ENCODE data around the gene BCORL1.

The BCORL1 gene

DNA sequence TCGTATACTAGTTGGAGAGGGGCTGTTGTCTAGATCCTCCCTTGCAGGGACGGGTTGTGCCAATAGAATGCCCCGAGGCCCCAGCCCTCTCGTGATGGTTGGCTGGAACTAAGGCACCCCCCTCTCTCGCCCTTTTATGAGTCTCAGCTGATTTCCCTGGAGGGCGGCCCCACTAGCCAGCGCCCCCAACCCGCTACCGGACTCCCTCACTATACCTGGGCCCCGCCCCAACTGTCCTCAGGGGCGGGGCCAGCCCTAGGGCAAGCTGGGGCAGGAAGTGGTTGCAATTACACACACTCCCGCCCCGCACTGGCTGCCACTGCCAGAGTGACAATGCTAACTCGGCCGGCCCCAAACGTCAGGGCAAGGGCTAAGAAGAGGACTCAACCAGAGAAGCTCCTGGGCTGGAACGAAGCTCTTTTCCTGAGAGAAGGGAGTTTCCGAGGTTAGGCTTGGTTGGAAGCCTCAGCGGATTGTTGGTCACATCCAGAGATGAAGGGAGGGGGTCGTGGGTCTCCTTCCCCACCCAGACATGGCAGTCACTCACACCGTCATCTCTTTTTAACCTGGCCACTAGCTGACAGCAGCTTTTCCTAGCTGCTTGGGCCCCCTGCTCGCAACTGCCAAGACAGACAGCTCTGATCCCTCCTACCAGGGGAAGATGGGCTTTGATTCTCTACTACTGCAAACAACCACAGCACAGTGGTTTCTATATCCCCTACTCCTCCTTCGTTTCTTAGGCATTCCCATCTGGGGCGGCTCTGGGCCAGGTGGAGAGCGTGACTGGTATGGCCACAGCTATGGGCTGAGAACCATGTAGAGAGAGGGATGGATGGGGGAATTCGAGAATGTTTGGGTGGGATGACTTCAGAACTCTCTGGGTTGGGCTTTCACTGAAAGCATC, 21.0 kb upstream of the BCORL1 start:
- DNase-seq (ENCODE audit: low read depth, low spot score), result peak; percentile 33

DNA sequence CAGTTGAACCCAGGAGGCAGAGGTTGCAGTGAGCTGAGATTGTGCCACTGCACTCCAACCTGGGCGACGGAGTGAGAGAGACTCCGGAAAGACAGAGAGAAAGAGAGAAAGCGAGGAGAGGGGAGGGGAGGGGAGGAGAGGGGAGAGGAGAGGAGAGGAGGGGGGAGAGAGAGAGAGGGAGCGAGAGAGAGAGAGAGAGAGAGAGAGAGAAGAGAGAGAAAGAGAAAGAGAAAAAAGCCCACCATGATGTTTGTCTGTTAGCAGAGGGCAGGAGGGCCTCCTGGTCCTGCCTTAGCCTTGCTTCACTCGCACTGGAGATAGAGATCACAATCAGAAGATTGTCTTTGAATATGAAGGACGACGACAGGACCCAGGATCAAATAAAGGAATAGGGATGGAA, 18.7 kb upstream of the BCORL1 start:
- no peak for DNase-seq (ENCODE audit: low read depth, low spot score)

DNA sequence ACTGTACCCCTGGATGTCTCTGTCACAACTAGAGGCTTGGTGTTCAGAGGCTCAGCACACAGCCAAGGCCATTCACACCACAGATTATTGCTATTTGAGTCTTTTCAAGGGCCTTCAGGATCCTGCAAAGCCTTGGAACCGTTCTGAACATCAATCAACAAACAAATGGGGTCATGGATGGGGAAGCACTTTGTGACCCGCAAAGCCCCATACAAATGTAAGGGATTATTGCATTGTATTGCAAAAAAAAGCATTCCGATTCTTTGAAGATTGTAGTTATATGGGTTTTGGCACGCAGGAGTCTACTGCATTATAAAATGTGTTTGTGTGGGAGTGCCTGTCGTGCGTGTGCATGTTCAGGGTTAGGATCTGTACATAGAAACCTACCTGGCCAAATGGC, 17.3 kb upstream of the BCORL1 start:
- no peak for DNase-seq (ENCODE audit: low read depth, low spot score)

DNA sequence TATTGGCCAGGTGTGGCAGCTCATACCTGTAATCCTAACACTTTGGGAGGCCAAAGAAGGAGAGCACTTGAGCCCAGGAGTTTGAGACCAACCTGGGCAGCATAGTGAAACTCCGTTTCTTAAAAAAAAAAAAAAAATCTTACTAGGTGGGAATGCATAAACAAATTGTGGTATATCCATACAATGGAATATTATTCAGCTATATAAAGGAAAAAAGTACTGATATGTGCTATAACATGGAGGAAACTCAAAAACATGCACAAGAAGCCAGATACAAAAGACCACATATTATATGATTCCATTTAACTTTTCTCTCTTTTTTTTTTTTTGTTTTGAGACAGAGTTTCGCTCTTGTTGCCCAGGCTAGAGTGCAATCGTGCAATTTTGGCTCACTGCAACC, 13.5 kb upstream of the BCORL1 start:
- DNase-seq (ENCODE audit: low read depth, low spot score), result no peak

- no peak for DNase-seq (ENCODE audit: low read depth, low spot score)
These were observed 6.0 kb upstream of the BCORL1 start for GRCh38 chrX:129976441-129976840.

DNA sequence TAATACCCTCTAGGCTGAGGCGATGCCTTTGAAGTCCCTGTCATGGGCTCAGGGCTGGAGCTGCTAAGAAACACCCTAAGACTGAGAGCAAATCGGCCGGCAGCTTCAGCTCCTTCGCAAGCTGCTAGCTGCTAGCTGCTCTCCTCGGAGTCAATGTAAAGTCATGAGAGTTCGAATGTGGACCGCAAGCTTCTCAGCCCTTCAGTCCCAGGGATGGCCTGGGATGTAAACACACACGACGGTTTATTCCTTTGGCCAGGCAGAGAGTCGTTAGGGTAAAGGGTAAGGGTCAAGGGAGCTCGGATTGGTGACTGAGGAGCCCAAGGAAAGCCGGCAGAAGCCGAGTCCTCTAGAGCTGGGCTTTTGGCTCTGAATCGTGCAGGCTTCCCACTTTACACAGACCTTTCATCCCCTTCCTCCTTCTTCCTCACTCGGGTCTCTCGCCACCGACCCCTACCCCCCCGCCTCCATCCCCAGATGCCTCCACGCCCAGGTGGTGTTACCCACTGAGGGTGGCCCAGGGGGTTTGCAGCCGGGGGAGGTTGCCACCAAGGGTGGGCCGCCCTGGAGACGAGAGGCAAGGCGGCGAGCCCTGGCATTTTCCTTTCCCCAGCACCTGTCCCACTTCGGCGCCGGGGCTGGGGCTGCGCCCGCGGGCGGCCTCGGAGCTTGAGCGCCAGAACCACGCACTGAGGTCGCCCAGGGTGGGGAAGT, 3.1 kb upstream of the BCORL1 start:
- no peak for DNase-seq (ENCODE audit: low read depth, low spot score)

GRCh38 chrX:129980001-129980401, 2.4 kb upstream of the BCORL1 start:
- no peak for DNase-seq (ENCODE audit: low read depth, low spot score)

- peak; percentile 38 for DNase-seq (ENCODE audit: low read depth, low spot score)
These were observed 1.8 kb upstream of the BCORL1 start for GRCh38 chrX:129980540-129981199.

DNA sequence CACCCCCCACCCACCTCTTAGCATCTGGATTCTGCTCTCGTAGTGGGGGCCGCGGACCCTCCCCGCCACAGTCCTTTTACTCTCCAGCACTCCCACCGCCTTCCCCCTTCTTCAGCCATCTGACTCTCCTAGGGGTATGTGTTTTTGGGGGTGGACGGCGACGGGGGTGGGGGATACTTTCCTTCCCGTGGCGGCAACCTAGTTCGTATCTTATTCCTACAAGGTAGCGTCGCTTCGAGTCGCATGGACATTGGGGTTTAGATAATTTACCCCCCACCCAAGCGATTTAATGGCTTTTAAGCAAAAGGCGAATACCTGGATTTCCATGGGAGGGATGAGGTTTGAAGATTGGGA, 1.3 kb upstream of the BCORL1 start:
- no peak for DNase-seq (ENCODE audit: low read depth, low spot score)

GRCh38 chrX:129981752-129982299, 609 bp upstream of the BCORL1 start:
- no peak for DNase-seq (ENCODE audit: low read depth, low spot score)

- DNase-seq (ENCODE audit: low read depth, low spot score), result peak; percentile 32
These were observed 1.2 kb downstream of the BCORL1 start for GRCh38 chrX:129983575-129984110.

GRCh38 chrX:129984111-129984958, 1.9 kb downstream of the BCORL1 start:
- DNase-seq (ENCODE audit: low read depth, low spot score), result peak; percentile 41

GRCh38 chrX:129987871-129988270, 5.4 kb downstream of the BCORL1 start:
- DNase-seq (ENCODE audit: low read depth, low spot score), result no peak

DNA sequence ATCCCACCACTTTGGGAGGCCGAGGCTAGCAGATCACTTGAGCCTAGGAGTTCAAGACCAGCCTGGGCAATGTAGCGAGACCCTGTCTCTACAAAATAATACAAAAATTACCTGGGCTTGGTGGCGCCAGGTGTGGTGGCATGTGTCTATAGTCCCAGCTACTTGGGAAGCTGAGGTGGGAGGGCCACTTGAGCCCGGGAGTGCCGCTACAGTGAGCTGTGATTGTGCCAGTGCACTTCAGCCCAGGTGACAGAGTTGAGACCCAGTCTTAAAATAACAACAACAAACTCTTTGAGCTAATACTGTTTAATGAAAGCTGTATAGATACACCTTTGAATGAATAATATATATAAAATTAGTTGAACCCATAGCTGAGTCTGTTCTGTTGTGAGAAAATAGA, 9.7 kb downstream of the BCORL1 start:
- DNase-seq (ENCODE audit: low read depth, low spot score), result no peak

DNA sequence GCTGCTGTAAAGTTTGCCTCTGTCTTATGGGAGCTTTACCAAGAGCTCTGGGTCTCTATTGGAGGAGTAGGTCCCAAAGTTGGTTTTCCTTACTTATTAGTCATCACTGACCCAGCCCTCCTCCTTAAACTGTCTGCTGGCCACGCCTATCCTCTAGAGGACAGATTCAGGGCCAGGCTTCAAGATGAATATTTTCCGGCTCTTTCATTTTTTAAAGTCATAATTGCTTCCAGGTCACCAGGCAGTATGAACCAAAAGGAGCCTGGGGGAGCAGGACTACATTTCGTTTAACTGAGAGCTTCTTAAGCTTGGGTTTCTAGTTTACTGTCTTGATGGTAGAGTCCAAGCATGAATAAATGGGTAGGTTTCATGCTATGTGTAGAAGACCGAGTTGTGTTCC, 13.7 kb downstream of the BCORL1 start:
- no peak for DNase-seq (ENCODE audit: low read depth, low spot score)

DNA sequence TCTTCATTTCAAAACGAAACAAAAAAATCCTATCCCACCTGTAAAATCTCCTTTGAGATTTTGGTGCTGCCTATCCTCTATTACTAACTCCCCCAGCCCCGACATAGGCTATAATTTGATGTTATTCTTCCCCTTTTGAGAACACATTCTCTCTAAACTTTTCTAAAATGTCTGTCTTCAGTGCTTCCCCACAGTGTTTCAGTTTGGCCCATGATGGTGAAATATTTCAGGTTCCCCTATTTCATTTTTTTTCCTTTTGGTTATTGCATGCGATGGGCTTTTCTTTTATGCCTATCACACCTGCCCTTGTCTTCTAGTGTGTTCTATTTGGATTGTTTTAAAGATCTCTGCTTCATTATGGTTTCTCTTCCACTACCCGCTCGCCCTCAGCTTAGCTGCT, 14.7 kb downstream of the BCORL1 start:
- no peak for DNase-seq (ENCODE audit: low read depth, low spot score)

DNA sequence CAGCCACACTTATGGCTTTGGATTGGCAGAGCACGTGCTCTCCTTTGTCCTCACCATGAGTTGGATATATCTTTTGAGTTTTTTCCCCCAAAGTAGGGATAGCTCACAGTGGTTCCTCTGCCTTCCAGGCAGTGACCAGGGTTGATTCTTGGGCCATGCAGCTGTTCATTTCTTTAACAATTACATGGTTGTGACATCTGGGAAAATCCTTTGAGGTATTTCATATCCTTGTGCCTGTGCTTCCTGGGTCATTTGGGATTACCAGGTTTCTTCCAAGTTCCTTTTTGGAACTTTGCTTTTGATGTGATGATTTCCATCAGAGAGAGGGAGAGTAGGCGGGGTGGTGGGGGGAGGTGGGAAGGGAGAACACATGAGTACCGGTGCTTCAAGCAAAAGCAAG, 15.6 kb downstream of the BCORL1 start:
- no peak for DNase-seq (ENCODE audit: low read depth, low spot score)

GRCh38 chrX:130001893-130002292, 19.5 kb downstream of the BCORL1 start:
- DNase-seq (ENCODE audit: low read depth, low spot score), result no peak

DNA sequence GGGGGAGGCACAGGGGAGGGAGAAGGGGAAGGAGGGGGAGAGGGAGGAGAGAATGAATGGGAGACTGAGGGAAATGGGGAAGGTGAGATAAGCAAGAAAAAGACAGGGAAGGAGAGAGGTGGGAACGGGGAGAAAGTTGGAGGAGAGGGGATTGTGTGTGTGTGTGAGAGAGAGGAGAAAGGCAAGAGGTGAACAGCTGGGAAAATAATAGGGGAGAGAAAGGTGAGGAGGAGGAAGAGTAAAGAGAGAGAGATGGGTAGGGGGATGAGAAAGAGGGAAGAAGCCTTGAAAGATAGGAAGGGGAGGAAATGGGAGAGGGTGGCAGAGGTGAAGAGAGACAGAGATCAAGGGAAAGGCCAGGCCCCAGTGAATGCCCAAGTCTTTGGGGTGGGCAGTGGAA, 20.1 kb downstream of the BCORL1 start:
- no peak for DNase-seq (ENCODE audit: low read depth, low spot score)

DNA sequence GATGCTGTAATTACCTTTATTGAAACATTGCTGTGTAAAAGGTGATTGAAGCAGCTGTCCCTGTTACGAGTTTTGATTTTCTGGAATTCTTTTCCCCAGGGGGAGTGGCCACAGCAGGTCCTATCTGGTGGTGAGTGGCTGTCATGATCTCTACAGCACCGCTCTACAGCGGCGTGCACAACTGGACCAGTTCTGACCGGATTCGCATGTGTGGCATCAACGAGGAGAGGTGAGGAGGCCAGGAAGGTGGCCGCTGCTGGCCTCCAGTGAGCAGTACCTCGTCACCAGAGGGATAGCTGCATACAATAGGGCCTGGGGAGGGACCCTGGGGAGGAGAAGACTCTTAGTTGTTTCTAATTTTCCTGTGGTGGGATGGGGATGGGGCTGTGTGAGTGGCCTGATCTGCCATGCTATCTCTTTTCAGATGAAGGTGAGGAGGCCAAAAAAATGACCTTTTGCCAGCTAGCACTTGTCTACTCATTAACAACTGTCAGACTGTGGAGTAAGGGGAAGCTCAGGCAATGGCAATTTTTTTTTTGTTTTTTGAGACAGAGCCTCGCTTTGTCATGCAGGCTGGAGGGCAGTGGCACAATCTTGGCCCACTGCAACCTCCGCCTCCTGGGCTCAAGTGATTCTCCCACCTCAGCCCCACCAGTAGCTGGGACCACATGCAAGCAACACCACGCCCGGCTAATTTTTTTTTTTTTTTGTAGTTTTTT, 22.8 kb downstream of the BCORL1 start:
- DNase-seq (ENCODE audit: low read depth, low spot score), result no peak

Measured in astrocyte of the hippocampus (primary cell).